GM21447 (cell line): ENCODE results near the gene LCLAT1.

Source experiments
- ATAC-seq: cut with Tn5 transposase; IDR thresholded peaks from one replicate; pipeline ENCODE4 v1.9.1; 2021; ENCODE audit not compliant: unreplicated experiment

The LCLAT1 gene

GRCh38 chr2:30447149-30448045 is at the start of gene LCLAT1:
LCLAT1 (plus strand) TSS chr2:30447246; CDS start chr2:30525591, 78,345 bp downstream.
- ATAC-seq = peak; percentile 96

- no peak for ATAC-seq
These were observed 48.8 kb upstream of the LCLAT1 start for GRCh38 chr2:30398084-30398873.

GRCh38 chr2:30400151-30400954 is 46.7 kb upstream of the LCLAT1 start:
- ATAC-seq = no peak

GRCh38 chr2:30402441-30403182 is 44.4 kb upstream of the LCLAT1 start:
- no peak for ATAC-seq

- no peak for ATAC-seq
These were observed 43.3 kb upstream of the LCLAT1 start for GRCh38 chr2:30403592-30404312.

GRCh38 chr2:30404319-30405259 is 42.5 kb upstream of the LCLAT1 start:
- ATAC-seq = no peak

- ATAC-seq = no peak
These were observed 41.8 kb upstream of the LCLAT1 start for GRCh38 chr2:30405260-30405605.

- ATAC-seq = no peak
These were observed 40.2 kb upstream of the LCLAT1 start for GRCh38 chr2:30406853-30407252.

GRCh38 chr2:30408961-30409387 is 38.1 kb upstream of the LCLAT1 start:
- no peak for ATAC-seq

GRCh38 chr2:30410217-30410616 is 36.8 kb upstream of the LCLAT1 start:
- ATAC-seq = no peak

- no peak for ATAC-seq
These were observed 34.9 kb upstream of the LCLAT1 start for GRCh38 chr2:30412047-30412683.

- ATAC-seq = no peak
These were observed 34.1 kb upstream of the LCLAT1 start for GRCh38 chr2:30412684-30413570.

- ATAC-seq = no peak
These were observed 32.1 kb upstream of the LCLAT1 start for GRCh38 chr2:30414961-30415360.

GRCh38 chr2:30417253-30417652 is 29.8 kb upstream of the LCLAT1 start:
- ATAC-seq = no peak

GRCh38 chr2:30421026-30421603 is 25.9 kb upstream of the LCLAT1 start:
- no peak for ATAC-seq

GRCh38 chr2:30421604-30422443 is 25.2 kb upstream of the LCLAT1 start:
- ATAC-seq = peak; percentile 37
